A549 treated with ZK216348 at 1 μM for 4 hours (cell line): ENCODE measurements around the gene FAT4. TPM values are rescaled to one million over a fixed set of nuclear protein-coding genes. Genes with fewer than 3 reads are reported as not detected.

Experiments
- total RNA-seq: library from RNA; stranded (reverse); fragments of 200-300 nt; extraction: Qiagen RNA extraction; gene quantifications from 5 replicates; pipeline ENCODE4 v1.2.3, GENCODE V29; 2022; ENCODE audit warnings: low read depth

Gene FAT4, protein sequence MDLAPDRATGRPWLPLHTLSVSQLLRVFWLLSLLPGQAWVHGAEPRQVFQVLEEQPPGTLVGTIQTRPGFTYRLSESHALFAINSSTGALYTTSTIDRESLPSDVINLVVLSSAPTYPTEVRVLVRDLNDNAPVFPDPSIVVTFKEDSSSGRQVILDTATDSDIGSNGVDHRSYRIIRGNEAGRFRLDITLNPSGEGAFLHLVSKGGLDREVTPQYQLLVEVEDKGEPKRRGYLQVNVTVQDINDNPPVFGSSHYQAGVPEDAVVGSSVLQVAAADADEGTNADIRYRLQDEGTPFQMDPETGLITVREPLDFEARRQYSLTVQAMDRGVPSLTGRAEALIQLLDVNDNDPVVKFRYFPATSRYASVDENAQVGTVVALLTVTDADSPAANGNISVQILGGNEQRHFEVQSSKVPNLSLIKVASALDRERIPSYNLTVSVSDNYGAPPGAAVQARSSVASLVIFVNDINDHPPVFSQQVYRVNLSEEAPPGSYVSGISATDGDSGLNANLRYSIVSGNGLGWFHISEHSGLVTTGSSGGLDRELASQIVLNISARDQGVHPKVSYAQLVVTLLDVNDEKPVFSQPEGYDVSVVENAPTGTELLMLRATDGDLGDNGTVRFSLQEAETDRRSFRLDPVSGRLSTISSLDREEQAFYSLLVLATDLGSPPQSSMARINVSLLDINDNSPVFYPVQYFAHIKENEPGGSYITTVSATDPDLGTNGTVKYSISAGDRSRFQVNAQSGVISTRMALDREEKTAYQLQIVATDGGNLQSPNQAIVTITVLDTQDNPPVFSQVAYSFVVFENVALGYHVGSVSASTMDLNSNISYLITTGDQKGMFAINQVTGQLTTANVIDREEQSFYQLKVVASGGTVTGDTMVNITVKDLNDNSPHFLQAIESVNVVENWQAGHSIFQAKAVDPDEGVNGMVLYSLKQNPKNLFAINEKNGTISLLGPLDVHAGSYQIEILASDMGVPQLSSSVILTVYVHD (N-terminal part only)
- total RNA-seq, result 1.7 to 2.7 TPM (median 2.3 TPM) in 5 replicates

DNA sequence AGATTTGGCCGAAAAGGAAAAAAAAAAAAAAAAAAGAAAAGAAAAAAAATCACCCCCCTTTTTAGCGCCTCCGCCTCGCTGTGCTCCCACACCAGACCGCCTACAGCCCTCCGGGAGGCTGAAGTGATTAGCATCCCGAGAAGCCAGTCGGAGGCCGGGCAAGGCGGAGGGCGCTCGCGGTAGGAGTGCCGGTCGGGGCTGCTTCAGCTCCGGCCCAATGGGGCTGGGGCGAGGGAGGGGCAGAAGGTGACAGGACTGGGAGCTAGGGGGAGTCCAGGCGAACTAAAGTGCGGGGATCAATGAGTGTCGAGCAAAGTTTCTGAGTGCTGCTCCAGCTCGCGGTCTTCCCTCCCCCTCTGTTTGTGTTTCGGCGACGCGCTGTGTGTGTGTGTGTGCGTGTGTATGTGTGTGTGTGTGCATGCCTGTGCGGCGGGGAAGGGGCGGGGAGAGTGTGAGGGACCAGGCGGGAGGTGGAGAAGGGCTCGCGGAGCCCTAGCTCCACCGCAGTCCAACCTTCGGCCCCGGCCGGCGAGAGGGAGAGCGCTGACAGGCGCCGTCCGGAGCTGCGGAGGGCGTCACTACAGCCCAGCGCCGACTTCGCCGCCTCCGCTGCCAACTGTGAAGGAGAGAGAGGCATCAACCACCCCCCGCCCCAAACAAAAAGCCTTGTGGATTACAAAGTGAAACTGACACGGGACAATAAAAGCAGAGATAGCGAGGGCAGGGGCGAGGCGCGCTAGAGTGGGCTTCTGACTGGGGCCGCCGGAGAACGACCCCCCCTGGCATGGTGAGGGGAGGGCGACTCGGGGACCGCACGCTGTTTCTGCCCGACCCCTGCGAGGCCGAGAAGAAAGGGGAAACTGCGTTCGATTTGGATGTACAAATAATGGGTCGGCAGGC is at the start of gene FAT4:
TSS of gene FAT4 (plus strand) at position 280 of the 900 bp plus-strand sequence. CDS start 1,457 bp downstream, outside the sequence.

